Fibroblast of lung (primary cell): ENCODE measurements around the gene NUCB1. TPM values are rescaled to one million over a fixed set of nuclear protein-coding genes. Genes with fewer than 3 reads are reported as not detected.

ENCODE experiments used
- DNase-seq, 2 donors: peaks; one replicate each; pipeline versions ENCODE4 v3.0.0 to v3.0.0-alpha.2; 2010; ENCODE audit warnings: low read depth in 2 of 2
- H2AFZ ChIP-seq: 2 replicates; pipeline ENCODE4 v1.5.1; 2012; ENCODE audit warnings: low read length, control low read depth, inconsistent platforms
- H3K27ac ChIP-seq: 2 replicates; pipeline ENCODE4 v1.5.1; 2011; ENCODE audit warnings: low read length, control low read depth; ENCODE audit not compliant: insufficient read depth
- H3K27me3 ChIP-seq: 2 replicates; pipeline ENCODE4 v1.5.1; 2011; ENCODE audit warnings: mild to moderate bottlenecking, low read length; ENCODE audit not compliant: control insufficient read depth, insufficient read depth
- H3K36me3 ChIP-seq: 2 replicates; pipeline ENCODE4 v1.5.1; 2011; ENCODE audit warnings: low read length; ENCODE audit not compliant: control insufficient read depth, insufficient read depth
- H3K4me1 ChIP-seq: 2 replicates; pipeline ENCODE4 v1.5.1; 2011; ENCODE audit warnings: low read length; ENCODE audit not compliant: control insufficient read depth, insufficient read depth; ENCODE audit errors: extremely low read depth
- H3K4me2 ChIP-seq: 2 replicates; pipeline ENCODE4 v1.5.1; 2011; ENCODE audit warnings: low read length, control low read depth; ENCODE audit not compliant: insufficient read depth; ENCODE audit errors: extremely low read depth
- H3K4me3 ChIP-seq, 4 experiments: fragments of 200-600 bp in 1 of 4; sonication (generic) in 1 of 4; replicated peaks in 1 of 4; 2 replicates each; pipeline ENCODE4 v1.5.1; 2011 to 2016; ENCODE audit warnings: low read length in 4 of 4, low read depth in 3 of 4, mild to moderate bottlenecking in 3 of 4, control low read depth in 2 of 4, inconsistent platforms in 1 of 4, mixed read lengths in 1 of 4; ENCODE audit not compliant: insufficient read depth in 1 of 4; ENCODE audit errors: control extremely low read depth in 1 of 4
- H3K79me2 ChIP-seq: 2 replicates; pipeline ENCODE4 v1.5.1; 2012; ENCODE audit warnings: mild to moderate bottlenecking, low read length, inconsistent platforms; ENCODE audit not compliant: control insufficient read depth, insufficient read depth
- H3K9ac ChIP-seq: 2 replicates; pipeline ENCODE4 v1.5.1; 2011; ENCODE audit warnings: mild to moderate bottlenecking, low read length, control low read depth; ENCODE audit not compliant: insufficient read depth
- H3K9me3 ChIP-seq: 2 replicates; pipeline ENCODE4 v1.5.1; 2012; ENCODE audit warnings: low read depth, low read length; ENCODE audit not compliant: control insufficient read depth, insufficient read depth
- H4K20me1 ChIP-seq: 2 replicates; pipeline ENCODE4 v1.5.1; 2011; ENCODE audit warnings: low read length; ENCODE audit not compliant: control insufficient read depth, insufficient read depth; ENCODE audit errors: extremely low read depth
- EZH2 ChIP-seq: IDR thresholded peaks from 2 replicates; pipeline ENCODE4 v1.5.1; 2012; ENCODE audit warnings: low read length, control low read depth, mild to moderate bottlenecking; ENCODE audit errors: missing control alignments
- polyA plus RNA-seq, 2 donors: library from polyadenylated mRNA; depleted of rRNA in 1 of 2; stranded (reverse) in 1 of 2; unstranded in 1 of 2; fragments of >200 nt; gene quantifications; 2 replicates each; pipeline ENCODE4 v1.2.1, GENCODE V29; 2011 to 2012; ENCODE audit warnings: missing spikeins in 1 of 2
- total RNA-seq: library from RNA; depleted of rRNA; stranded (reverse); fragments of >200 nt; gene quantifications from 2 replicates; pipeline ENCODE4 v1.2.1, GENCODE V29; 2014
- TF ChIP-seq, protein P1 (sequence below), 2 donors: IDR thresholded peaks in 1 of 2; conservative IDR thresholded peaks in 1 of 2; 1 replicate in 1 of 2; 2 replicates in 1 of 2; pipeline ENCODE4 v1.5.1; 2011 to 2012; ENCODE audit warnings: low read length in 2 of 2, control low read depth in 1 of 2, inconsistent platforms in 1 of 2, low read depth in 1 of 2, mild to moderate bottlenecking in 1 of 2

The NUCB1 gene
- total and polyA plus RNA-seq, 2 donors (not counting 1 experiment from before 2014, with no cell fraction given), result 129 to 130 TPM

DNA sequence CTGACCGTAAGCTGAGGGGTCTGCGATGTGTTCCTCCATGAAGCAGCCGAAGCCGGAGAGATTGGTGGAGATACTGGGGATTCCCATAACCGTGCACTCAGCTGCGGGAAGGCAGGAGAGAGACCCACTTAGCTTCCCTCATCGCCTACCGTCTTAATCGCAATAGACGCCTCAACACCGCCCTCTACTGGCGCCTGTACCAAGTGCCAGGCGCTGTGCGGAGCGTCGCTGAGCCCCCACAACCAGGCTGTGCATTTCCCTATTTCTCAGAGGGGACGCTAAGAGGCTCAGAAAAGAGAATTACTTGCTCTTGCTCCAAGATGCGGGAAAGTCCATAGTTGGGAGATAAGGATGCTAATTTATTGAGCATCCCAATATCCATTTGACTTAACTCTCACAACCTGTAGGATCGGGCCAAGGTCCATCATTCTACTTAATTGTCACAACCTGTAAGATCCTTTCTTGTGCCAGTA lies 70.8 kb downstream of the NUCB1 start:
- H3K4me3 ChIP-seq, result no peak overlapping the region
- H3K79me2 ChIP-seq, result peaks cover 11% of the 10 kb centered on the region
- peaks cover 6% of the 10 kb centered on the region for H4K20me1 ChIP-seq
- no peak overlapping the region for H3K4me2 ChIP-seq
- peaks cover 29% of the 10 kb centered on the region for H3K36me3 ChIP-seq
- TF ChIP-seq EZH2, result no peak
- TF ChIP-seq, protein P1, sequence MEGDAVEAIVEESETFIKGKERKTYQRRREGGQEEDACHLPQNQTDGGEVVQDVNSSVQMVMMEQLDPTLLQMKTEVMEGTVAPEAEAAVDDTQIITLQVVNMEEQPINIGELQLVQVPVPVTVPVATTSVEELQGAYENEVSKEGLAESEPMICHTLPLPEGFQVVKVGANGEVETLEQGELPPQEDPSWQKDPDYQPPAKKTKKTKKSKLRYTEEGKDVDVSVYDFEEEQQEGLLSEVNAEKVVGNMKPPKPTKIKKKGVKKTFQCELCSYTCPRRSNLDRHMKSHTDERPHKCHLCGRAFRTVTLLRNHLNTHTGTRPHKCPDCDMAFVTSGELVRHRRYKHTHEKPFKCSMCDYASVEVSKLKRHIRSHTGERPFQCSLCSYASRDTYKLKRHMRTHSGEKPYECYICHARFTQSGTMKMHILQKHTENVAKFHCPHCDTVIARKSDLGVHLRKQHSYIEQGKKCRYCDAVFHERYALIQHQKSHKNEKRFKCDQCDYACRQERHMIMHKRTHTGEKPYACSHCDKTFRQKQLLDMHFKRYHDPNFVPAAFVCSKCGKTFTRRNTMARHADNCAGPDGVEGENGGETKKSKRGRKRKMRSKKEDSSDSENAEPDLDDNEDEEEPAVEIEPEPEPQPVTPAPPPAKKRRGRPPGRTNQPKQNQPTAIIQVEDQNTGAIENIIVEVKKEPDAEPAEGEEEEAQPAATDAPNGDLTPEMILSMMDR (conservative IDR thresholded peaks at IDR 0.05 in 1 of 2, IDR thresholded peaks at IDR 0.05 in 1 of 2; ENCODE audit: low read depth in 1 of 2, low read length in 2 of 2), result peak; percentile 95
- peak overlapping the region; percentile 15 for H3K27ac ChIP-seq
- no peaks in the 10 kb centered on the region for H3K4me1 ChIP-seq
- H3K9me3 ChIP-seq, result no peaks in the 10 kb centered on the region
- H3K9ac ChIP-seq, result no peak overlapping the region
- no peaks in the 10 kb centered on the region for H3K27me3 ChIP-seq
- DNase-seq, result peak; percentile 51 to 82
- H2AFZ ChIP-seq, result no peak overlapping the region

Other genes with a start within 250 kb of the NUCB1 start
- under 0.01 and 0.51 TPM in 2 replicates for gene NTN5, start 227.3 kb upstream of the NUCB1 start, total RNA-seq
- 0.03 and 0.10 TPM in 2 replicates for gene NTN5, start 227.3 kb upstream of the NUCB1 start, polyA plus RNA-seq
- gene FUT2, start 204.3 kb upstream of the NUCB1 start, total RNA-seq, result under 0.01 TPM in 1 of 2 replicates, not detected in the other
- gene FUT2, start 204.3 kb upstream of the NUCB1 start, polyA plus RNA-seq, result not detected in 2 replicates
- gene MAMSTR, start 180.6 kb upstream of the NUCB1 start, total RNA-seq, result 0.51 and 0.99 TPM in 2 replicates
- gene MAMSTR, start 180.6 kb upstream of the NUCB1 start, polyA plus RNA-seq, result 0.84 and 1.8 TPM in 2 replicates
- gene RASIP1, start 159.7 kb upstream of the NUCB1 start, total RNA-seq, result 0.99 and 1.5 TPM in 2 replicates
- gene RASIP1, start 159.7 kb upstream of the NUCB1 start, polyA plus RNA-seq, result 1.2 and 1.6 TPM in 2 replicates
- gene IZUMO1, start 153.4 kb upstream of the NUCB1 start, total RNA-seq, result not detected in 2 replicates
- not detected in 2 replicates for gene IZUMO1, start 153.4 kb upstream of the NUCB1 start, polyA plus RNA-seq
- under 0.01 and 0.17 TPM in 2 replicates for gene FUT1, start 147.7 kb upstream of the NUCB1 start, total RNA-seq
- 0.02 and 0.06 TPM in 2 replicates for gene FUT1, start 147.7 kb upstream of the NUCB1 start, polyA plus RNA-seq
- gene FGF21, start 144.8 kb upstream of the NUCB1 start, total RNA-seq, result not detected in 2 replicates
- not detected in 2 replicates for gene FGF21, start 144.8 kb upstream of the NUCB1 start, polyA plus RNA-seq
- 22.1 and 33.9 TPM in 2 replicates for gene BCAT2, start 89.3 kb upstream of the NUCB1 start, total RNA-seq
- gene BCAT2, start 89.3 kb upstream of the NUCB1 start, polyA plus RNA-seq, result 22.8 and 23.2 TPM in 2 replicates
- 7.7 and 11.1 TPM in 2 replicates for gene HSD17B14, start 63.8 kb upstream of the NUCB1 start, total RNA-seq
- 2.7 and 4.5 TPM in 2 replicates for gene HSD17B14, start 63.8 kb upstream of the NUCB1 start, polyA plus RNA-seq
- 18.7 and 20.0 TPM in 2 replicates for gene PLEKHA4, start 31.7 kb upstream of the NUCB1 start, total RNA-seq
- 6.6 and 11.1 TPM in 2 replicates for gene PLEKHA4, start 31.7 kb upstream of the NUCB1 start, polyA plus RNA-seq
- gene PPP1R15A, start 27.9 kb upstream of the NUCB1 start, total RNA-seq, result 87.3 and 166 TPM in 2 replicates
- gene PPP1R15A, start 27.9 kb upstream of the NUCB1 start, polyA plus RNA-seq, result 46.3 and 116 TPM in 2 replicates
- 0.51 and 0.83 TPM in 2 replicates for gene TULP2, start 1.6 kb upstream of the NUCB1 start, total RNA-seq
- gene TULP2, start 1.6 kb upstream of the NUCB1 start, polyA plus RNA-seq, result 0.10 and 0.28 TPM in 2 replicates
- 0.17 TPM in 1 of 2 replicates, not detected in the other for gene DHDH, start 33.4 kb downstream of the NUCB1 start, total RNA-seq
- gene DHDH, start 33.4 kb downstream of the NUCB1 start, polyA plus RNA-seq, result 0.08 TPM in 1 of 2 replicates, not detected in the other
- 106 and 194 TPM in 2 replicates for gene BAX, start 54.6 kb downstream of the NUCB1 start, total RNA-seq
- gene BAX, start 54.6 kb downstream of the NUCB1 start, polyA plus RNA-seq, result 70.1 and 90.3 TPM in 2 replicates
- gene FTL, start 65.0 kb downstream of the NUCB1 start, total RNA-seq, result 6,440 and 8,266 TPM in 2 replicates
- 1,844 and 2,689 TPM in 2 replicates for gene FTL, start 65.0 kb downstream of the NUCB1 start, polyA plus RNA-seq
- gene GYS1, start 93.0 kb downstream of the NUCB1 start, total RNA-seq, result 18.7 and 31.2 TPM in 2 replicates
- gene GYS1, start 93.0 kb downstream of the NUCB1 start, polyA plus RNA-seq, result 42.8 and 43.0 TPM in 2 replicates
- gene RUVBL2, start 93.6 kb downstream of the NUCB1 start, total RNA-seq, result 128 and 158 TPM in 2 replicates
- 77.6 and 157 TPM in 2 replicates for gene RUVBL2, start 93.6 kb downstream of the NUCB1 start, polyA plus RNA-seq
- not detected in 2 replicates for gene LHB, start 116.8 kb downstream of the NUCB1 start, total RNA-seq
- 0.17 TPM in 1 of 2 replicates, not detected in the other for gene LHB, start 116.8 kb downstream of the NUCB1 start, polyA plus RNA-seq
- not detected in 2 replicates for gene CGB3, start 124.0 kb downstream of the NUCB1 start, total RNA-seq
- not detected in 2 replicates for gene CGB3, start 124.0 kb downstream of the NUCB1 start, polyA plus RNA-seq
- not detected in 2 replicates for gene CGB2, start 131.6 kb downstream of the NUCB1 start, total RNA-seq
- gene CGB2, start 131.6 kb downstream of the NUCB1 start, polyA plus RNA-seq, result not detected in 2 replicates
- not detected in 2 replicates for gene CGB1, start 136.6 kb downstream of the NUCB1 start, total RNA-seq
- not detected in 2 replicates for gene CGB1, start 136.6 kb downstream of the NUCB1 start, polyA plus RNA-seq
- not detected in 2 replicates for gene CGB5, start 143.5 kb downstream of the NUCB1 start, total RNA-seq
- gene CGB5, start 143.5 kb downstream of the NUCB1 start, polyA plus RNA-seq, result not detected in 2 replicates
- gene CGB8, start 148.8 kb downstream of the NUCB1 start, total RNA-seq, result not detected in 2 replicates
- gene CGB8, start 148.8 kb downstream of the NUCB1 start, polyA plus RNA-seq, result not detected in 2 replicates
- under 0.01 TPM in 2 replicates for gene CGB7, start 157.4 kb downstream of the NUCB1 start, total RNA-seq
- 0.07 and 0.12 TPM in 2 replicates for gene CGB7, start 157.4 kb downstream of the NUCB1 start, polyA plus RNA-seq
- not detected in 2 replicates for gene NTF4, start 164.5 kb downstream of the NUCB1 start, total RNA-seq
- not detected in 2 replicates for gene NTF4, start 164.5 kb downstream of the NUCB1 start, polyA plus RNA-seq
- not detected in 2 replicates for gene KCNA7, start 172.4 kb downstream of the NUCB1 start, total RNA-seq
- not detected in 2 replicates for gene KCNA7, start 172.4 kb downstream of the NUCB1 start, polyA plus RNA-seq
- 114 and 142 TPM in 2 replicates for gene SNRNP70, start 185.1 kb downstream of the NUCB1 start, total RNA-seq
- gene SNRNP70, start 185.1 kb downstream of the NUCB1 start, polyA plus RNA-seq, result 72.2 and 83.0 TPM in 2 replicates
- gene LIN7B, start 214.1 kb downstream of the NUCB1 start, total RNA-seq, result 8.0 and 10.9 TPM in 2 replicates
- gene LIN7B, start 214.1 kb downstream of the NUCB1 start, polyA plus RNA-seq, result 2.6 TPM in 2 replicates
- 0.51 and 0.83 TPM in 2 replicates for gene C19orf73, start 218.8 kb downstream of the NUCB1 start, total RNA-seq
- gene C19orf73, start 218.8 kb downstream of the NUCB1 start, polyA plus RNA-seq, result 0.27 and 0.30 TPM in 2 replicates
- gene PPFIA3, start 219.2 kb downstream of the NUCB1 start, total RNA-seq, result 0.77 and 1.3 TPM in 2 replicates
- 0.37 and 0.62 TPM in 2 replicates for gene PPFIA3, start 219.2 kb downstream of the NUCB1 start, polyA plus RNA-seq